ENCODE measurements around the gene LGALSL. TPM values are rescaled to one million over a fixed set of nuclear protein-coding genes. Genes with fewer than 3 reads are reported as not detected.

LGALSL gene
- total RNA-seq, 1 experiment from 2014 or later: 14.2 TPM

- TF ChIP-seq ZBTB33 (IDR thresholded peaks at IDR 0.05; ENCODE audit: extremely low read depth, insufficient replicate concordance, low read length) (no peak), EZH2 (IDR thresholded peaks at IDR 0.05) (no peak), POLR2AphosphoS5 (IDR thresholded peaks at IDR 0.05; ENCODE audit: low read depth, low read length) (no peak), POLR2A (IDR thresholded peaks at IDR 0.05; ENCODE audit: borderline replicate concordance, extremely low read depth, insufficient read depth, insufficient read length) (no peak)
Measured at GRCh38 chr2:64462940-64463700, 9.2 kb downstream of the LGALSL start (continued).

- ChIA-PET RAD21 (ENCODE audit: low non-redundant PET in 1 of 2, low total read pairs in 2 of 2, uncharacterized antibody in 2 of 2, unreplicated experiment in 2 of 2) (no interaction called here), CTCF (no interaction called here), POLR2A (no interaction called here)
- DNase-seq (ENCODE audit: low read depth, low spot score) (no peak), ATAC-seq (no peak)
- Histone ChIP-seq H3K79me2 (ENCODE audit: insufficient read depth, low read length) (no peaks in the 10 kb centered on the region), H3K4me3 (replicated peaks in 1 of 2; ENCODE audit: low read depth in 1 of 2, low read length in 2 of 2) (no peak overlapping the region), H3K9ac (ENCODE audit: low read length) (no peak overlapping the region), H3K27ac (ENCODE audit: low read depth, low read length) (no peak overlapping the region), H4K20me1 (ENCODE audit: insufficient read depth) (no peaks in the 10 kb centered on the region), H3K9me2 (ENCODE audit: insufficient read depth) (no peaks in the 10 kb centered on the region), H2AFZ (ENCODE audit: low read depth, low read length, poor library complexity, severe bottlenecking) (no peak overlapping the region), H3K9me3 (ENCODE audit: control insufficient read depth in 1 of 2, insufficient read depth in 1 of 2, low read depth in 1 of 2, low read length in 2 of 2) (no peaks in the 10 kb centered on the region), H3K4me2 (ENCODE audit: low read length) (no peak overlapping the region), H3K4me1 (ENCODE audit: control insufficient read depth in 1 of 2, insufficient read depth in 2 of 2, low read length in 2 of 2) (no peaks in the 10 kb centered on the region), H3K27me3 (ENCODE audit: insufficient read depth, low read length) (no peaks in the 10 kb centered on the region), H3K36me3 (ENCODE audit: control insufficient read depth in 1 of 2, insufficient read depth in 2 of 2, low read length in 2 of 2) (0 out of 4 replicates have a peak, but pooled peaks cover 0 to 3% of the 10 kb centered on the region in 2 experiments)
- TF ChIP-seq EZH2 (IDR thresholded peaks at IDR 0.05) (no peak), TCF7L2 (IDR thresholded peaks at IDR 0.05; ENCODE audit: borderline replicate concordance, extremely low read depth, insufficient read depth, insufficient read length) (no peak), ZBTB33 (IDR thresholded peaks at IDR 0.05; ENCODE audit: extremely low read depth, insufficient replicate concordance, low read length) (no peak), ZNF274 (IDR thresholded peaks at IDR 0.05; ENCODE audit: low read depth, low read length) (no peak), JUND (IDR thresholded peaks at IDR 0.05) (no peak)
- no TSS peak for BruUV-seq (replicated peaks)
- intact Hi-C loops (cut with micrococcal nuclease): no loop called here
Measured at GRCh38 chr2:64463781-64464180, 9.8 kb downstream of the LGALSL start.

Data from HCT116 (cell line).